Activated CD4-positive, CD25-positive, alpha-beta regulatory T cell treated with anti-CD3 and anti-CD28 coated beads, Interleukin-2, amount 50 U/mL, for 16 hours (primary cell): ENCODE data around the gene RSPH1.

Experiments used
- DNase-seq: peaks from one replicate; pipeline ENCODE4 v3.0.0-alpha.2; 2020; ENCODE audit warnings: low read depth, low spot score

RSPH1 gene

GRCh38 chr21:42429856-42430255 is 66.2 kb downstream of the RSPH1 start:
- DNase-seq: no peak

GRCh38 chr21:42429021-42429420 is 67.0 kb downstream of the RSPH1 start:
- DNase-seq: no peak

GRCh38 chr21:42427809-42428419 is 68.1 kb downstream of the RSPH1 start:
- DNase-seq: no peak

DNA sequence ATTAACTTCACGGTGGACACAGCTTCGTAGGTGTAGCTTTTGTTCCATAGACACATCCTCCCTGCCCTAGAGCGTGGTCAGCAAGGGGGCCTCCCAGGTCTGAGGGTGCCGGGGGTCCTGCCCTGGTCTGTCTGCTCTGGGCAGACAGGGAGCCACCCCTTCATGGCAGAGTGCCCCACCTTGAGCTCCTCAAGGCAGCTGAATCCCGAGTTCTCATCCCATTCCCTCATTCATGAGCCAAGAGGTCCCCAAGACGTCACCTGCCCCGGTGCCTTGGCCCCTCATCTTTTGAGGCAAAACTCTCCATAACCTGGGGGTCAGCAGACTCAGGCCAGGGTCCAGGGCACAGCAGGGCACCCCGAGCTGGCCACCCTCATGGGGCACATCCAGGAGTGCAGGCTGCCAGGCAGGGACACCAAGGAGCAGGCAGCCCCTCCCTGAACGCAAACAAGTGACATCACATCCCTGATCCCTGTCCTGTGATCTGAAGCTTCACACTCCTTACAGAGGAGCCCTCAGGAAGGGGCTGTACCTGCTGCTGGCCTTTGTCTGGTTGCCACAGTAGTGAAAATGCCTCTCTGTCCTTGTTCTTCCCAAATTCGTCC is 69.0 kb downstream of the RSPH1 start:
- DNase-seq: no peak

DNA sequence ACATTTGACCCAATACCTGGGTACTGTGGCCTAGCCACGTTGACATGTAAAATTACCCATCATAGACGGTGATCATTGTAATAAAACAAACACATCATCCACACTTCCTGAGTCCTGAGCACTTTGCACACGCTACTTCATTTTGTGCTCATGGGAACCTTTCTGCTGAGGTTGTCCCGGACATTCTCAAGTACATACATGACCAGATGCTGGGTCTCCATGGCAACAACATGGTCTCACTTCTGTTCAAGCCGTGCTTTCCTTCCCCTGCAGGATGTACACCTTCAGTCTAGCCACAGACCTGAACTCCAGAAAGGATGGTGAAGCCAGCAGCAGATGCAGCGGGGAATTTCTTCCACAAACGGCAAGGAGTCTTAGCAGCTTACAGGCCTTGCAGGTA is 69.6 kb downstream of the RSPH1 start:
- no peak for DNase-seq

DNA sequence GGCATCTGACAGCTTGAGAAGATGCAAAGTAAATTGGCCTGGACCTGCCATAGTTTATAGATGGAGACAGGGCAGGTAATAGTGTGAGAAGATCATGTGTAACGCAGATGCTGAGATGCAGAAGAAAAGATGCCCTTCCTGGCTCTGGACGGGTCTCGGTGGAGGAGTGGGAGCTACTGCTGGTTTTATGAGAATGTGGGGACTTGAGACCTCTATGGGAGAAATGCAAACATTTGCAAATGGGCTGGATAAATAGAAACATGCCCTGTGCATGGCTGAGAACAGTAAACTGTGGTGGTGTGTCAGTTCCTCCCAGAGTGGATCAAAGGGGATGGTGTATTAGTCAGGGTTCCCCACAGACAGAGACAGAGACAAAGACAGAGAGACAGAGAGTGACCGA is 70.4 kb downstream of the RSPH1 start:
- no peak for DNase-seq

- peak; percentile 48 for DNase-seq
Measured at GRCh38 chr21:42424914-42425541, 71.0 kb downstream of the RSPH1 start.

DNA sequence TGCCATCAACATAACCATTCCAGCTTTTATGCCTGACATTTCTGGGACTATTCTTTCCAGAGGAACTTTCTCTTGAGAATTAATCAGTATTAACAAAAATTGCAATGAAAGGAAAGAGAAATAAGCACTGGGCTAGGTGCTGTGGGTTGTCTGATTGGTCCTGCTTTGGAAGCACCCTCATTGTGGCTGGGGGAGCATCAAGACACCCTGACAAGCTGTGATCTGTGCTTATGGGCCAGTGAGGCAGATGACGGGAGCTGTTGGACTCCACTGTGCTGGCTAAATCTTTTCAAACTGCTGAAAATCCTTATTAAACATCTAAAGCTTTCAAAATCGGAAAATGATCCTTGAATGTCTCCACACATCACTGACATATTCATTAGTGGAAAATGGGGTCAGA is 72.3 kb downstream of the RSPH1 start:
- DNase-seq: no peak

DNA sequence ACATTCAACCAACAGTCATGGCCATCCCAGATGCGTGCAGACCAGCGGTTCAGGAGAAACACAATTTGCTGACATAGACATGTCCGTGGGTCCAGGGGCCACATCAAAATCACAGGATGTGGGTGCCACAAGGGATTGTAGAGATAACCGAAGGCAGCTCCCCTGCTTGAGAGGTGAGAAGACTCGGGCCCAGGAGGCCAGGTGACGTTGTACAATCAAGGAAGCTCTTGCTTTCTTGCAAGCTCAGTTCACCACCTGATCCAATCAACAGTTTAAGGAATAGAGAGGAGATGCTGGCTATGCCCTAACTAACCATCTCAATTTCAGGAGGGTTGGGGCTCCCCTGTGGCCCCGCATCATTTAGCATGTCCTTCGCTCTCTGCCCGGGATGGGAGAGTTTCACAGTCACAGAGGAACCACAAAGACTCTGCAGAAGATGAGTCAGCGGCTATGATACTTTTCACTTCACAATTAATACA is 72.8 kb downstream of the RSPH1 start:
- DNase-seq: no peak
